Ectodermal cell (in vitro differentiated cells): Measurements from ENCODE around the gene PPP4R1.

ENCODE experiments used
- H3K27ac ChIP-seq: 2 replicates; pipeline ENCODE4 v1.7.0; 2013; ENCODE audit warnings: mild to moderate bottlenecking, low read depth, low read length; ENCODE audit not compliant: insufficient read depth, poor library complexity, severe bottlenecking
- H3K27me3 ChIP-seq: 2 replicates; pipeline ENCODE4 v1.7.0; 2013; ENCODE audit warnings: mild to moderate bottlenecking, low read length; ENCODE audit not compliant: insufficient read depth, control insufficient read depth, poor library complexity, severe bottlenecking
- H3K36me3 ChIP-seq: one replicate; pipeline ENCODE4 v1.7.0; 2013; ENCODE audit warnings: low read length; ENCODE audit not compliant: control insufficient read depth, insufficient read depth
- H3K4me1 ChIP-seq: one replicate; pipeline ENCODE4 v1.7.0; 2013; ENCODE audit warnings: low read length; ENCODE audit not compliant: control insufficient read depth, insufficient read depth
- H3K4me3 ChIP-seq: 2 replicates; pipeline ENCODE4 v1.7.0; 2013; ENCODE audit warnings: low read depth, low read length, control low read depth; ENCODE audit not compliant: insufficient read depth
- H3K9me3 ChIP-seq: 2 replicates; pipeline ENCODE4 v1.7.0; 2013; ENCODE audit warnings: mild to moderate bottlenecking, low read length, moderate library complexity; ENCODE audit not compliant: control insufficient read depth
- WGBS, 2 experiments: methylation state at CpG; one replicate each; pipeline ENCODE4 v1.1.7; 2013; ENCODE audit warnings: missing lambda C conversion rate in 2 of 2; 5-methylcytosine and 5-hydroxymethylcytosine counted together

Gene PPP4R1

GRCh38 chr18:9630444-9630843 lies 16.1 kb upstream of the PPP4R1 start:
- Histone ChIP-seq H3K4me1 (no peaks in the 10 kb centered on the region), H3K27ac (no peak overlapping the region), H3K9me3 (no peaks in the 10 kb centered on the region), H3K27me3 (no peaks in the 10 kb centered on the region), H3K36me3 (no peaks in the 10 kb centered on the region), H3K4me3 (no peak overlapping the region)
- WGBS, 2 experiments = 86 to 91% methylated on average over 8 of the region's 8 CpGs

GRCh38 chr18:9629709-9630108 lies 15.3 kb upstream of the PPP4R1 start:
- H3K4me3 ChIP-seq = no peak overlapping the region
- 91 to 95% methylated on average over 4 of the region's 4 CpGs for WGBS, 2 experiments
- no peaks in the 10 kb centered on the region for H3K9me3 ChIP-seq
- no peaks in the 10 kb centered on the region for H3K36me3 ChIP-seq
- H3K27ac ChIP-seq = no peak overlapping the region
- H3K4me1 ChIP-seq = no peaks in the 10 kb centered on the region
- no peaks in the 10 kb centered on the region for H3K27me3 ChIP-seq

DNA sequence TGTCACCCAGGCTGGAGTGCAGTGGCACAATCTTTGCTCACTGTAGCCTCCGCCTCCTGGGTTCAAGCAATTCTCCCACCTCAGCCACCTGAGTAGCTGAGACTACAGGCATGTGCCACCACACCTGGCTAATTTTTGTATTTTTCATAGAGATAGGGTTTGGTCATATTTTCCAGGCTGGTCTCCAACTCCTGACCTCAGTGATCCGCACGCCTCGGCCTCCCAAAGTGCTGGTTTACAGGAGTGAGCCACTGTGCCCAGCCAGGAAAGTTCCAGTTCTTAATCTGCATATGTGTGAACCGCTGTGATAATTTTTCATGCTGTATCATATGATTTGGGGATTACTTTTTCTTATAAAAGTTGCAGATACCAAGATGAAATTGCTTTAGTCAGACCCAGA lies 14.6 kb upstream of the PPP4R1 start:
- Histone ChIP-seq H3K4me1 (no peaks in the 10 kb centered on the region), H3K36me3 (no peaks in the 10 kb centered on the region), H3K9me3 (no peaks in the 10 kb centered on the region), H3K27ac (no peak overlapping the region), H3K4me3 (no peak overlapping the region), H3K27me3 (no peaks in the 10 kb centered on the region)
- 94 to 96% methylated on average over 5 of the region's 5 CpGs for WGBS, 2 experiments

DNA sequence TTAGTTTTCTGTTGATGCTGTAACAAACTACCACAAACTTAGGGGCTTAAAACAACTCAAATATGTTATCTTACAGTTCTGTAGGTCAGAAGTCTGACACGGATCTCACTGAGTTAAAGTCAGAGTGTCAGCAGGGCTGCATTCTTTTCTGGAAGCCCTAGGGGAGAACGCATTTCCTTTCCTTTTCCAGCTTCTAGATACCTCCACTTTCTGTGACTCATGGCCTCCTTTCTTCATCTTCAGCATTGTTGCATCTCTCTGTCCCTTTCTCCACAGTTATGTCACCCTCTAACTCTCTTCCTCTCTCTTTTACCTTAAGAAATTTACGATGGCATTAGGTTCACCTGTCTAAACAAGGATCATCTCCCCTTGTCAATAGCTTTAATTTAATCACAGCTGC lies 13.3 kb upstream of the PPP4R1 start:
- Histone ChIP-seq H3K27me3 (no peaks in the 10 kb centered on the region), H3K4me3 (no peak overlapping the region), H3K36me3 (no peaks in the 10 kb centered on the region), H3K27ac (no peak overlapping the region), H3K4me1 (no peaks in the 10 kb centered on the region), H3K9me3 (no peaks in the 10 kb centered on the region)
- WGBS, 2 experiments = 38 to 47% methylated on average over 3 of the region's 3 CpGs

DNA sequence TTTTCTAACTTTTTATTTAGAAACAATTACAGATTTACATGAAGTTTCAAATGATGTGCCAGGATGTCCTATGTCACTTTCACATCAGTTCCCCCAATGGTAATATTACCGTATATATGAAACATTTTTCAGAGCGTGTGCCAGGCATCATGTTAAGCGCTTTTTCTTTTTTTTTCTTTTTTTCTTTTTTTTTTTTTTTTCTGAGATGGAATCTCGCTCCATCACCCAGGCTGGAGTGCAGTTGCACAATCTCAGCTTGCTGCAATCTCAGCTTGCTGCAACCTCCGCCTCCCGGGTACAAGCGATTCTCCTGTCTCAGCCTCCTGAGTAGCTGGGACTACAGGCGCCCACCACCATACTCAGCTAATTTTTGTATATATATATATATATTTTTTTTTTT lies 5.6 kb upstream of the PPP4R1 start:
- H3K27ac ChIP-seq = no peak overlapping the region
- peaks cover 14% of the 10 kb centered on the region for H3K4me1 ChIP-seq
- H3K4me3 ChIP-seq = no peak overlapping the region
- H3K36me3 ChIP-seq = no peaks in the 10 kb centered on the region
- no peaks in the 10 kb centered on the region for H3K27me3 ChIP-seq
- H3K9me3 ChIP-seq = no peaks in the 10 kb centered on the region
- 81 to 84% methylated on average over 7 of the region's 8 CpGs for WGBS, 2 experiments

GRCh38 chr18:9619545-9619944 lies 5.2 kb upstream of the PPP4R1 start:
- Histone ChIP-seq H3K9me3 (no peaks in the 10 kb centered on the region), H3K27ac (no peak overlapping the region), H3K4me1 (peaks cover 14% of the 10 kb centered on the region), H3K36me3 (no peaks in the 10 kb centered on the region), H3K4me3 (no peak overlapping the region), H3K27me3 (no peaks in the 10 kb centered on the region)
- WGBS, 2 experiments = 50 to 78% methylated on average over 1 of the region's 1 CpG

GRCh38 chr18:9619056-9619455 lies 4.7 kb upstream of the PPP4R1 start:
- H3K4me1 ChIP-seq = peaks cover 14% of the 10 kb centered on the region
- no peak overlapping the region for H3K4me3 ChIP-seq
- no peaks in the 10 kb centered on the region for H3K9me3 ChIP-seq
- 69 to 70% methylated on average over 3 of the region's 3 CpGs for WGBS, 2 experiments
- H3K27me3 ChIP-seq = no peaks in the 10 kb centered on the region
- no peak overlapping the region for H3K27ac ChIP-seq
- H3K36me3 ChIP-seq = no peaks in the 10 kb centered on the region

DNA sequence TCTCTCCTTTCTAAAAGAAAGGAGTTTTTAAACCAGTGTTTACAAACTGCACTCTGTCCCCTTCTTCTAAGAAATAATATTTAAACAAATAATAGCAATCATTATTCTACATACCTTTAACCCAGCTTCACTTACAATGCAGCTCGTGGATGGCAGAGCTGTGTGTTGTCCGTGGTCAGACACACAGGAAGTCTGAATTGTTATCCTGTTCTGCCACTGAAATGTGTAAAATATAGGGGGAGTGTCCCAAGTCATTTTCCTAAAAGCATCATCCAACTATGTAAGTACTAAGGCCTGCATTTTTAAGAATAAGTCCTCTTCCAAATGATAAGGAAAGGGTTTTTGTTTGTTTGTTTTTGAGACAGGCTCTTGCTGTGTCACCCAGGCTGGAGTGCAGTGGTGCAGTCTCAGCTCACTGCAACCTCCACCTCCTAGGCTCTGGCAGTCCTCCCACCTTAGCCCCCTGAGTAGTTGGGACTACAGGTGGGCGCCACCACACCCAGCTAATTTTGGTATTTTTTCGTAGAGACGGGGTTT lies 2.7 kb upstream of the PPP4R1 start:
- Histone ChIP-seq H3K27ac (no peak overlapping the region), H3K27me3 (no peaks in the 10 kb centered on the region), H3K9me3 (no peaks in the 10 kb centered on the region), H3K4me1 (peaks cover 23% of the 10 kb centered on the region), H3K36me3 (no peaks in the 10 kb centered on the region), H3K4me3 (no peak overlapping the region)
- 89 to 90% methylated on average over 5 of the region's 5 CpGs for WGBS, 2 experiments

DNA sequence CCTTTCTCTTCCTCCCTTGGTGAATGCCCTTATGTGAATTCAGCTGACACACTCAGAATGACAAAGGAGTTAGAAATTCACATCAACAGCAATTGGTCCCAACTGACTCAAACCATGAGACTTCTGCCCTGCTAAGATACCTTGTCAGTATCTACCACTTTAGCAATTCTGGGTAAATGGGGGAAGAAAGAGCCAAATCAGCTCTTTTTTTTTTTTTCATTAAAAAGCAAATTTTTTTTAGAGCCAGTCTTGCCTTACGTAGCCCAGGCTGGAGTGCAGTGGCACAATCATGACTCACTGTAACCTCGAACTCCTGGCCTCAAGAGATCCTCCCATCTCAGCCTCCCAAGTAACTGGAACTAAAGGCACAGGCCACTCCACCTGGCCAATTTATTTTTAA lies 1.7 kb upstream of the PPP4R1 start:
- H3K4me1 ChIP-seq = peaks cover 23% of the 10 kb centered on the region
- no peak overlapping the region for H3K27ac ChIP-seq
- peaks cover 5% of the 10 kb centered on the region for H3K36me3 ChIP-seq
- 91% methylated on average over 2 of the region's 2 CpGs for WGBS, 2 experiments
- H3K4me3 ChIP-seq = no peak overlapping the region
- H3K9me3 ChIP-seq = no peaks in the 10 kb centered on the region
- no peaks in the 10 kb centered on the region for H3K27me3 ChIP-seq

GRCh38 chr18:9615280-9615797 lies 980 bp upstream of the PPP4R1 start:
- H3K27me3 ChIP-seq = no peaks in the 10 kb centered on the region
- H3K27ac ChIP-seq = peak overlapping the region; percentile 85
- no peaks in the 10 kb centered on the region for H3K9me3 ChIP-seq
- WGBS, 2 experiments = 58 to 59% methylated on average over 13 of the region's 13 CpGs
- peaks cover 7% of the 10 kb centered on the region for H3K36me3 ChIP-seq
- peak overlapping the region; percentile 80 for H3K4me3 ChIP-seq
- peaks cover 23% of the 10 kb centered on the region for H3K4me1 ChIP-seq
